Lung microvascular endothelial cell (primary cell): Measurements from ENCODE around the gene NIPAL4. TPM values are rescaled to one million over a fixed set of nuclear protein-coding genes. Genes with fewer than 3 reads are reported as not detected.
"Not testable (repeated sequence)": the region's sequence is repeated elsewhere in the genome, so short reads cannot be mapped to it uniquely, and the experiment has no call there.

Experiments
- DNase-seq, 2 donors: peaks; one replicate each; pipeline versions ENCODE4 v3.0.0 to v3.0.0-alpha.2; 2010; ENCODE audit warnings: low read depth in 2 of 2
- total RNA-seq: library from RNA; depleted of rRNA; stranded (reverse); fragments of >200 nt; gene quantifications from 2 replicates; pipeline ENCODE4 v1.2.1, GENCODE V29; 2014

The NIPAL4 gene
- total RNA-seq, 1 donor from 2014 or later, result not detected

GRCh38 chr5:157463081-157463480, 3.1 kb downstream of the NIPAL4 start:
- DNase-seq, result no peak

GRCh38 chr5:157463621-157464518, 3.9 kb downstream of the NIPAL4 start:
- DNase-seq, result peak in 1 of 2 donors; percentile 60

- peak in 1 of 2 donors; percentile 76 for DNase-seq
These were observed 4.6 kb downstream of the NIPAL4 start for GRCh38 chr5:157464519-157465171.

GRCh38 chr5:157468293-157468965, 8.4 kb downstream of the NIPAL4 start:
- no peak for DNase-seq

GRCh38 chr5:157469073-157469472, 9.1 kb downstream of the NIPAL4 start:
- DNase-seq, result no peak

- DNase-seq, result no peak
These were observed 9.7 kb downstream of the NIPAL4 start for GRCh38 chr5:157469687-157470086.

GRCh38 chr5:157470631-157471030, 10.6 kb downstream of the NIPAL4 start:
- no peak for DNase-seq

GRCh38 chr5:157471709-157472108, 11.7 kb downstream of the NIPAL4 start:
- DNase-seq, result peak; percentile 20 to 47

GRCh38 chr5:157473383-157474320, 13.6 kb downstream of the NIPAL4 start:
- DNase-seq, result peak in 1 of 2 donors; percentile 66

- no peak for DNase-seq
These were observed 15.4 kb downstream of the NIPAL4 start for GRCh38 chr5:157475432-157475831.

GRCh38 chr5:157476702-157477408, 16.8 kb downstream of the NIPAL4 start:
- DNase-seq, result peak; percentile 76 to 77

- no peak for DNase-seq
These were observed 17.9 kb downstream of the NIPAL4 start for GRCh38 chr5:157477814-157478494.

- DNase-seq, result no peak
These were observed 18.7 kb downstream of the NIPAL4 start for GRCh38 chr5:157478726-157479125.

- DNase-seq, result peak in 1 of 2 donors; percentile 43
These were observed 19.2 kb downstream of the NIPAL4 start for GRCh38 chr5:157479166-157479565.

- DNase-seq, result peak; percentile 13 to 18
These were observed 19.8 kb downstream of the NIPAL4 start for GRCh38 chr5:157479612-157480510.

GRCh38 chr5:157481265-157481664, 21.3 kb downstream of the NIPAL4 start:
- DNase-seq, result no peak

GRCh38 chr5:157481666-157482065, 21.7 kb downstream of the NIPAL4 start:
- DNase-seq, result no peak

- DNase-seq, result not testable (repeated sequence)
These were observed 22.7 kb downstream of the NIPAL4 start for GRCh38 chr5:157482702-157483101.

- DNase-seq, result no peak
These were observed 24.8 kb downstream of the NIPAL4 start for GRCh38 chr5:157484768-157485167.
